Uterus (tissue), 2 donors: ENCODE results near the gene POP5.

Experiments used
- POLR2A ChIP-seq, 2 donors: fragments of 450-650 bp; IDR thresholded peaks; one replicate each; pipeline ENCODE4 v1.6.1; 2016; ENCODE audit warnings: antibody characterized with exemption in 2 of 2, mild to moderate bottlenecking in 1 of 2, moderate library complexity in 1 of 2
- TF ChIP-seq, protein P1 (sequence below), 4 experiments: fragments of 200-600 bp in 2 of 4; fragments of 450-650 bp in 2 of 4; sonication (generic) in 2 of 4; IDR thresholded peaks; one replicate each; pipeline ENCODE4 v1.5.1; 2016 to 2019; ENCODE audit warnings: antibody characterized with exemption in 4 of 4, mild to moderate bottlenecking in 2 of 4, moderate library complexity in 1 of 4

DNA sequence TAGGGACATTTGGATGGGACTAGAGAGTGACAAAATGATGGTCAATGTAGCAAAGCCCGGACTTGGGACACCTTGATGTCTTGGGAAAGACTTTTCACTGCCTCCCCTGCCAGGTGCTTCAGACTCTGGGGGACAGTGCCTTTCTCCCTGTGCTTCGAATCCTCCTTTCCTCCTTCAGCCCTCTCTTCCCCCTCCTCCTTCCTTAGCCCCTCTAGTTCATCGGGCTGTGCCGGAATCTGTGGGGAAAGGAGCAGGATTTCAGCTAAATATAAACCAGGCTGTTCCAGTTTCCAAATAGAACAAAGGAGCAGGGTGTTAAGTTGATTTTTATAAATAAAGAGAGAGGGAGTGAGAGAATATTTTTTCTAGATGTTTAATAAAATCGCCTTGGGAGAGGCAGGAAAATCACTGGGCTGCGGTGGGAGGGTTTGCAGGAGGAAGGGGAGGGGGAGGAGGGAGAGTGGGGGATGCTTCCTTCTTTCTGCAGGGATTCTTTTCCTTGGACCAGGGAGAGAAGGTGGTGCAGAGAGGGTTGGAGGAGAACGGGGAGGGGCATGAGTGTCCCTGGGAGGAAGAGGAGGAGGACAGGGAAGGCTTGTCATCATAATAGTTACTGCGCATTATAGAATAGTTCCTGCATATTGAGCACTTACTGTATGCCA, 37.9 kb upstream of the POP5 start:
- TF ChIP-seq, protein P1, sequence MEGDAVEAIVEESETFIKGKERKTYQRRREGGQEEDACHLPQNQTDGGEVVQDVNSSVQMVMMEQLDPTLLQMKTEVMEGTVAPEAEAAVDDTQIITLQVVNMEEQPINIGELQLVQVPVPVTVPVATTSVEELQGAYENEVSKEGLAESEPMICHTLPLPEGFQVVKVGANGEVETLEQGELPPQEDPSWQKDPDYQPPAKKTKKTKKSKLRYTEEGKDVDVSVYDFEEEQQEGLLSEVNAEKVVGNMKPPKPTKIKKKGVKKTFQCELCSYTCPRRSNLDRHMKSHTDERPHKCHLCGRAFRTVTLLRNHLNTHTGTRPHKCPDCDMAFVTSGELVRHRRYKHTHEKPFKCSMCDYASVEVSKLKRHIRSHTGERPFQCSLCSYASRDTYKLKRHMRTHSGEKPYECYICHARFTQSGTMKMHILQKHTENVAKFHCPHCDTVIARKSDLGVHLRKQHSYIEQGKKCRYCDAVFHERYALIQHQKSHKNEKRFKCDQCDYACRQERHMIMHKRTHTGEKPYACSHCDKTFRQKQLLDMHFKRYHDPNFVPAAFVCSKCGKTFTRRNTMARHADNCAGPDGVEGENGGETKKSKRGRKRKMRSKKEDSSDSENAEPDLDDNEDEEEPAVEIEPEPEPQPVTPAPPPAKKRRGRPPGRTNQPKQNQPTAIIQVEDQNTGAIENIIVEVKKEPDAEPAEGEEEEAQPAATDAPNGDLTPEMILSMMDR (IDR thresholded peaks at IDR 0.05) = no peak
- no peak for TF ChIP-seq POLR2A (IDR thresholded peaks at IDR 0.05)
